GM12878 (cell line): ENCODE data around the gene DIPK1A. TPM values are rescaled to one million over a fixed set of nuclear protein-coding genes. Genes with fewer than 3 reads are reported as not detected.

ENCODE experiments used
- ATAC-seq: fragments of 200-7000 bp; cut with Tn5 transposase; 3 replicates; pipeline ENCODE4 v1.9.1; 2020; ENCODE audit warnings: mild to moderate bottlenecking, moderate library complexity
- BruUV-seq: library from RNA; stranded (reverse); fragments of 400-500 nt; replicated peaks from 2 replicates; lab custom pipeline; 2021; lab: Mats Ljungman, UMichigan
- CTCF ChIA-PET: fragments of 300-600 bp; sonication (Branson Sonifier 250); formaldehyde crosslinking; extraction: SDS; loops from one replicate; lab custom pipeline; 2021; ENCODE audit warnings: inconsistent platforms; lab: Yijun Ruan, JAX
- POLR2A ChIA-PET: fragments of 350-600 bp; formaldehyde crosslinking; extraction: SDS; loops from one replicate; lab custom pipeline; 2021; ENCODE audit warnings: inconsistent platforms; lab: Charles Lee
- RAD21 ChIA-PET: fragments of 300-600 bp; sonication (Branson Sonifier 250); formaldehyde crosslinking; loops from one replicate; lab custom pipeline; 2023; ENCODE audit warnings: antibody characterized with exemption; ENCODE audit not compliant: unreplicated experiment; lab: Charles Lee
- SMC1A ChIA-PET: fragments of 300-600 bp; sonication (Branson Sonifier 250); formaldehyde crosslinking; loops from one replicate; lab custom pipeline; 2023; ENCODE audit not compliant: unreplicated experiment, uncharacterized antibody; lab: Charles Lee
- DNase-seq: peaks from one replicate; pipeline ENCODE4 v3.0.0-alpha.2; 2011; ENCODE audit warnings: low read depth, low spot score
- FAIRE-seq: peaks from 3 replicates; lab custom pipeline; 2011; peaks lifted over from hg19 to GRCh38; lab: Jason Lieb, UNC
- H2AFZ ChIP-seq: 2 replicates; pipeline ENCODE4 v1.6.0; 2011; ENCODE audit warnings: low read depth, low read length, control low read depth; ENCODE audit not compliant: control insufficient read depth
- H3K27ac ChIP-seq: 2 replicates; pipeline ENCODE4 v1.5.1; 2011; ENCODE audit warnings: control low read depth; ENCODE audit not compliant: control insufficient read depth, insufficient read depth
- H3K27me3 ChIP-seq, 2 experiments: replicated peaks in 1 of 2; 2 replicates each; pipeline versions ENCODE4 v1.6.0 to v1.6.1; 2011; ENCODE audit warnings: low read length in 1 of 2; ENCODE audit not compliant: control insufficient read depth in 2 of 2, insufficient read depth in 2 of 2
- H3K36me3 ChIP-seq, 2 experiments: 2 replicates each; pipeline ENCODE4 v1.5.1; 2011; ENCODE audit warnings: low read length in 1 of 2; ENCODE audit not compliant: control insufficient read depth in 2 of 2, insufficient read depth in 2 of 2
- H3K4me1 ChIP-seq: 2 replicates; pipeline ENCODE4 v1.6.1; 2011; ENCODE audit warnings: mild to moderate bottlenecking, low read length, moderate library complexity, mixed read lengths; ENCODE audit not compliant: control insufficient read depth, insufficient read depth
- H3K4me2 ChIP-seq: 2 replicates; pipeline ENCODE4 v1.6.0; 2011; ENCODE audit warnings: control low read depth; ENCODE audit not compliant: control insufficient read depth, insufficient read depth
- H3K4me3 ChIP-seq: fragments of 200-600 bp; sonication (generic); 2 replicates; pipeline ENCODE4 v1.5.1; 2016
- H3K79me2 ChIP-seq: 2 replicates; pipeline ENCODE4 v1.6.0; 2011; ENCODE audit warnings: low read length; ENCODE audit not compliant: control insufficient read depth, insufficient read depth
- H3K9ac ChIP-seq: 2 replicates; pipeline ENCODE4 v1.8.0; 2011; ENCODE audit warnings: low read length, control low read depth, mixed read lengths; ENCODE audit not compliant: control insufficient read depth, insufficient read depth
- H3K9me3 ChIP-seq: replicated peaks from 3 replicates; pipeline ENCODE4 v1.5.1; 2011; ENCODE audit warnings: mild to moderate bottlenecking, low read length; ENCODE audit not compliant: control insufficient read depth, insufficient read depth
- H4K20me1 ChIP-seq: 2 replicates; pipeline ENCODE4 v1.6.0; 2011; ENCODE audit not compliant: control insufficient read depth, insufficient read depth
- BMI1 ChIP-seq: fragments of 450-650 bp; IDR thresholded peaks from 2 replicates; pipeline ENCODE4 v1.6.1; 2016; ENCODE audit warnings: mild to moderate bottlenecking, moderate library complexity, borderline replicate concordance
- EED ChIP-seq: sonication (generic); IDR thresholded peaks from 2 replicates; pipeline ENCODE4 v1.6.1; 2016; ENCODE audit warnings: antibody characterized with exemption, low read depth
- EZH2 ChIP-seq: IDR thresholded peaks from 2 replicates; pipeline ENCODE4 v1.6.1; 2012; ENCODE audit warnings: low read depth, mild to moderate bottlenecking, control low read depth, inconsistent platforms, low read length, borderline replicate concordance; ENCODE audit not compliant: control insufficient read depth
- GABPA ChIP-seq: IDR thresholded peaks from 2 replicates; pipeline ENCODE4 v1.6.1; 2014; ENCODE audit warnings: antibody characterized with exemption, low read depth, mild to moderate bottlenecking, inconsistent platforms
- HSF1 ChIP-seq: fragments of 150-350 bp; IDR thresholded peaks from 2 replicates; pipeline ENCODE4 v1.6.1; 2014; ENCODE audit warnings: mild to moderate bottlenecking, low read depth, low read length
- IRF4 ChIP-seq: IDR thresholded peaks from 2 replicates; pipeline ENCODE4 v1.6.1; 2011; ENCODE audit warnings: low read depth, low read length
- NR2C2 ChIP-seq: IDR thresholded peaks from 2 replicates; pipeline ENCODE4 v1.6.1; 2011; ENCODE audit warnings: borderline replicate concordance, low read depth; ENCODE audit not compliant: control insufficient read depth, insufficient read length
- PAX5 ChIP-seq: IDR thresholded peaks from 2 replicates; pipeline ENCODE4 v1.6.1; 2011; ENCODE audit warnings: low read depth, low read length, borderline replicate concordance
- PAX8 ChIP-seq: fragments of 450-650 bp; IDR thresholded peaks from 2 replicates; pipeline ENCODE4 v1.6.1; 2017; ENCODE audit warnings: mild to moderate bottlenecking, moderate library complexity
- SIN3A ChIP-seq: IDR thresholded peaks from 2 replicates; pipeline ENCODE4 v1.6.1; 2012; ENCODE audit warnings: low read depth, low read length, improper control_type of control experiment
- SMC3 ChIP-seq: IDR thresholded peaks from 2 replicates; pipeline ENCODE4 v1.6.1; 2011; ENCODE audit warnings: low read length, improper control_type of control experiment, borderline replicate concordance
- SP1 ChIP-seq: IDR thresholded peaks from one replicate; pipeline ENCODE4 v1.6.1; 2011; ENCODE audit warnings: low read depth, low read length
- SREBF1 ChIP-seq: IDR thresholded peaks from 2 replicates; pipeline ENCODE4 v1.6.1; 2012; ENCODE audit warnings: mild to moderate bottlenecking, low read length
- WRNIP1 ChIP-seq: IDR thresholded peaks from 2 replicates; pipeline ENCODE4 v1.6.1; 2011; ENCODE audit warnings: low read depth, low read length, improper control_type of control experiment, borderline replicate concordance
- ZNF687 ChIP-seq: fragments of 450-650 bp; IDR thresholded peaks from 2 replicates; pipeline ENCODE4 v1.6.1; 2017; ENCODE audit warnings: mild to moderate bottlenecking, moderate library complexity
- ZSCAN29 ChIP-seq: fragments of 450-650 bp; IDR thresholded peaks from 2 replicates; pipeline ENCODE4 v1.6.1; 2017; ENCODE audit warnings: mild to moderate bottlenecking, moderate library complexity
- in situ Hi-C: fragments of 300-500 bp; cut with MboI; formaldehyde crosslinking; loops from 9 replicates; pipeline ENCODE4 v1.14.3; 2018; ENCODE audit warnings: mixed read lengths
- intact Hi-C: fragments of 100-400 bp; cut with micrococcal nuclease; formaldehyde crosslinking; loops from one replicate; pipeline ENCODE4 v1.14.2; 2022; ENCODE audit not compliant: unreplicated experiment
- polyA plus RNA-seq, 11 experiments: library from polyadenylated mRNA; depleted of rRNA in 4 of 11; unstranded in 6 of 11; stranded (reverse) in 5 of 11; fragments of >200 nt; fragmentation: Nextera tagmentation in 4 of 11; fragmentation: Illumina TruSeq in 1 of 11; extraction: Ambion mirVana in 4 of 11; extraction: Trizol in 1 of 11; gene quantifications; 1 replicate in 1 of 11; 2 replicates in 10 of 11; pipeline versions ENCODE4 v1.2.1 to v1.2.3, GENCODE V29; 2011 to 2016; ENCODE audit warnings: inconsistent platforms in 2 of 11, missing spikeins in 2 of 11, low read depth in 1 of 11
- total RNA-seq, 4 experiments: library from RNA; depleted of rRNA in 3 of 4; stranded (reverse); fragments of >200 nt in 3 of 4; fragmentation: Illumina TruSeq in 1 of 4; extraction: Trizol in 1 of 4; gene quantifications; 2 replicates each; pipeline versions ENCODE4 v1.2.1 to v1.2.3, GENCODE V29; 2013 to 2021

The DIPK1A gene
- total and polyA plus RNA-seq, 10 of the 15 experiments (the other 5 are each of a cell fraction or from before 2014, with no cell fraction given) = 4.9 to 15.0 (median 9.7) TPM

- TF ChIP-seq SREBF1 (no peak), EZH2 (no peak), BMI1 (no peak), WRNIP1 (no peak), EED (no peak), NR2C2 (no peak)
- TF ChIP-seq, all 136 proteins: peak for 0
These were observed 26.2 kb upstream of the DIPK1A start (continued) for GRCh38 chr1:92987462-92987861.

- Histone ChIP-seq H3K4me2 (no peak overlapping the region), H3K4me1 (peaks cover 5% of the 10 kb centered on the region), H3K4me3 (no peak overlapping the region), H3K36me3 (no peaks in the 10 kb centered on the region), H3K27ac (no peak overlapping the region), H2AFZ (no peak overlapping the region), H3K9me3 (peaks cover 3% of the 10 kb centered on the region; the same call in 2 of the 3 replicates), H4K20me1 (no peaks in the 10 kb centered on the region), H3K27me3 (no peaks in the 10 kb centered on the region), H3K79me2 (no peaks in the 10 kb centered on the region), H3K9ac (no peak overlapping the region)
- in situ Hi-C loops (no loop called here), intact Hi-C loops (no loop called here)
- ChIA-PET POLR2A (no interaction called here), RAD21 (interaction anchor here (2.2 kb wide), 1 partner anchor 9 kb away, joined by 11 read pairs; no protein-coding TSS in a partner anchor), CTCF (interaction anchor here (1.0 to 2.1 kb wide), 3 partner anchors 9 to 25 kb away, joined by 3 to 5 read pairs (median 5); no protein-coding TSS in a partner anchor), SMC1A (interaction anchor here (1.0 kb wide), 1 partner anchor 21 kb away, joined by 3 read pairs; no protein-coding TSS in a partner anchor)
- FAIRE-seq (no peak), ATAC-seq (no peak), DNase-seq (no peak)
- no TSS peak for BruUV-seq
- TF ChIP-seq EZH2 (no peak), PAX5 (no peak), SIN3A (no peak), ZNF687 (no peak), PAX8 (no peak), HSF1 (no peak), GABPA (no peak), ZSCAN29 (no peak), SP1 (no peak), IRF4 (no peak), SMC3 (no peak), BMI1 (no peak)
These were observed 23.8 kb upstream of the DIPK1A start for GRCh38 chr1:92985101-92985500.
